ENCODE results near the gene ST6GAL1. TPM values are rescaled to one million over a fixed set of nuclear protein-coding genes. Genes with fewer than 3 reads are reported as not detected.
"Not testable (repeated sequence)": the region's sequence is repeated elsewhere in the genome, so short reads cannot be mapped to it uniquely, and the experiment has no call there.

Gene ST6GAL1
- total RNA-seq, 1 donor: 3.3 TPM

- no peak for TF ChIP-seq CTCF (IDR thresholded peaks at IDR 0.05; ENCODE audit: insufficient read depth, low read length)
- no peak for DNase-seq (ENCODE audit: low read depth)
- H3K4me3 ChIP-seq (ENCODE audit: low read depth, low read length): no peak overlapping the region
Observed at GRCh38 chr3:187051724-187052366, 121.5 kb downstream of the ST6GAL1 start.

GRCh38 chr3:187052427-187052826 lies 122.1 kb downstream of the ST6GAL1 start:
- H3K4me3 ChIP-seq (ENCODE audit: low read depth, low read length); DNase-seq (ENCODE audit: low read depth): not testable (repeated sequence)

GRCh38 chr3:187054433-187054832 lies 124.1 kb downstream of the ST6GAL1 start:
- not testable (repeated sequence) for DNase-seq (ENCODE audit: low read depth); H3K4me3 ChIP-seq (ENCODE audit: low read depth, low read length)

GRCh38 chr3:187057803-187058202 lies 127.5 kb downstream of the ST6GAL1 start:
- H3K4me3 ChIP-seq (ENCODE audit: low read depth, low read length); DNase-seq (ENCODE audit: low read depth): not testable (repeated sequence)

DNA sequence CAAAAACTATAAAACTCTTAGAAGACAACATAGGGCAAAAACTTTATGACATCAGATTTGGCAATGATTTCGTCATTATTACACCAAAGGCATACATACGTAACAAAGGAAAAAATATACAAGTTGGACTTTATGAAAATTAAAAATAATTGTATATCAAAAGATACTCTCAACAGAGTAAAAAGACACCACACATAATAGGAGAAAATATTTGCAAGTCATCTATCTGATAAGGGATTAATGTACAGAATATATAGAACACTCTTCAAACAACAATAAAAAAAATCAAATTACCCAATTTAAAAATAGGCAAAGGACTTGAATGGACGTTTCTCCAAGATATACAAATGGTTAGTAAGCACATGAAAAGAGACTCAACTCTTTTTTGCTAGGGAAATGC lies 131.4 kb downstream of the ST6GAL1 start:
- no peak for DNase-seq (ENCODE audit: low read depth)
- no peak for TF ChIP-seq CTCF (IDR thresholded peaks at IDR 0.05; ENCODE audit: insufficient read depth, low read length)
- no peak overlapping the region for H3K4me3 ChIP-seq (ENCODE audit: low read depth, low read length)

DNA sequence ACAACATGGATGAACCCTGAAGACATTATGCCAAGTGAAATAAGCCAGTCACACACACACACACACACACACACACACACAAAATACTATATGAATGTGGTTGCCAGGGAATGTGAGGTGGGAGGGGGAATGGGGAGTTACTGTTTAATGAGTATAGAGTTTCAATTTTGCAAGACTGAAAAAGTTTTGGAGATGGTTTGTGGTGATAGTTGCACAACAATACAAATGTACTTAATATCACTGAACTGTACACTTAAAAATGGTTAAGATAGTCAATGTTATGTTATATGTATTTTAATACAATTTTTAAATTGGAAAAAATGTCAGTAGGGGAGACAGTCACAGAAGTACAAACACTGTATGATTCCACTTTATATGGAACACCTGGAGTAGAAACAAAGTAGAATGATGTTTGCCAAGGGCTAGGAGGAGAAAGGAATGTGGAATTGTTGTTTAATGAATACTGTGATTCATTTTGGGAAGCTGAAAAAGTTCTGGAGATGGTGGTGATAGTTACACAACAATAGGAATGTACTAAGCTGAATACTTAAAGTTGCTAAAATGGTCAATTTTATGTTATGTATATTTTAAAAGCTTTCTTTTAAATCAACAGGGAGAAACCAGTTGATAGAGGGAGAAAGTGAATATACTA lies 132.3 kb downstream of the ST6GAL1 start:
- TF ChIP-seq CTCF (IDR thresholded peaks at IDR 0.05; ENCODE audit: insufficient read depth, low read length): no peak
- DNase-seq (ENCODE audit: low read depth): peak; percentile 90
- no peak overlapping the region for H3K4me3 ChIP-seq (ENCODE audit: low read depth, low read length)

- H3K4me3 ChIP-seq (ENCODE audit: low read depth, low read length): no peak overlapping the region
- no peak for TF ChIP-seq CTCF (IDR thresholded peaks at IDR 0.05; ENCODE audit: insufficient read depth, low read length)
- peak; percentile 9 for DNase-seq (ENCODE audit: low read depth)
Observed at GRCh38 chr3:187063286-187064121, 133.2 kb downstream of the ST6GAL1 start.
